Measurements from ENCODE around the gene OR7G2.

Gene OR7G2

GRCh38 chr19:9107375-9107774 is at the start of gene OR7G2:
OR7G2 (minus strand) TSS chr19:9107475; CDS start chr19:9103243, 4,232 bp downstream.
- no peak for DNase-seq

- DNase-seq: no peak
Measured at GRCh38 chr19:9156304-9156703, 49.0 kb upstream of the OR7G2 start.

GRCh38 chr19:9155591-9155990 is 48.3 kb upstream of the OR7G2 start:
- DNase-seq: no peak

GRCh38 chr19:9151367-9151766 is 44.1 kb upstream of the OR7G2 start:
- DNase-seq: no peak

- no peak for DNase-seq
Measured at GRCh38 chr19:9150650-9151049, 43.4 kb upstream of the OR7G2 start.

GRCh38 chr19:9149997-9150396 is 42.7 kb upstream of the OR7G2 start:
- DNase-seq: no peak

- no peak for DNase-seq
Measured at GRCh38 chr19:9148697-9149096, 41.4 kb upstream of the OR7G2 start.

- DNase-seq: no peak
Measured at GRCh38 chr19:9146882-9147281, 39.6 kb upstream of the OR7G2 start.

- no peak for DNase-seq
Measured at GRCh38 chr19:9144920-9145319, 37.6 kb upstream of the OR7G2 start.

GRCh38 chr19:9140159-9140874 is 33.0 kb upstream of the OR7G2 start, which contains the start of gene ZNF317:
ZNF317 (plus strand) TSS chr19:9140397; CDS start chr19:9156017, 15,620 bp downstream.
- DNase-seq: peak; percentile 92

GRCh38 chr19:9139609-9140158 is 32.4 kb upstream of the OR7G2 start:
- no peak for DNase-seq

- no peak for DNase-seq
Measured at GRCh38 chr19:9132422-9132821, 25.1 kb upstream of the OR7G2 start.

GRCh38 chr19:9130965-9131364 is 23.7 kb upstream of the OR7G2 start:
- no peak for DNase-seq

GRCh38 chr19:9128171-9128570 is 20.9 kb upstream of the OR7G2 start:
- DNase-seq: no peak

- no peak for DNase-seq
Measured at GRCh38 chr19:9126900-9127405, 19.7 kb upstream of the OR7G2 start, which contains the start of gene OR7G3. OR7G3 (minus strand) TSS chr19:9126950; CDS start chr19:9126950, 0 bp downstream.

- DNase-seq: no peak
Measured at GRCh38 chr19:9116547-9116946, 9.3 kb upstream of the OR7G2 start.

- DNase-seq: no peak
Measured at GRCh38 chr19:9115307-9115813, 8.1 kb upstream of the OR7G2 start, which contains the start of gene OR7G1. OR7G1 (minus strand) TSS chr19:9115763; CDS start chr19:9115763, 0 bp downstream.

GRCh38 chr19:9109959-9110358 is 2.7 kb upstream of the OR7G2 start:
- no peak for DNase-seq

GRCh38 chr19:9086761-9087160 is 20.5 kb downstream of the OR7G2 start, which contains the start of gene OR1M1:
OR1M1 (plus strand) TSS chr19:9087061; CDS start chr19:9093245, 6,184 bp downstream.
- no peak for DNase-seq

GRCh38 chr19:9078651-9079050 is 28.6 kb downstream of the OR7G2 start:
- DNase-seq: no peak

GRCh38 chr19:9076901-9077300 is 30.4 kb downstream of the OR7G2 start:
- no peak for DNase-seq

GRCh38 chr19:9075064-9075949 is 32.0 kb downstream of the OR7G2 start:
- no peak for DNase-seq

GRCh38 chr19:9073806-9074205 is 33.5 kb downstream of the OR7G2 start:
- no peak for DNase-seq
